Naive thymus-derived CD8-positive, alpha-beta T cell (primary cell): ENCODE data around the gene CCDC112. TPM values are rescaled to one million over a fixed set of nuclear protein-coding genes. Genes with fewer than 3 reads are reported as not detected.

Experiments used
- ATAC-seq, 2 donors: fragments of 150-1000 bp; cut with Tn5 transposase in 1 of 2; sonication (Bioruptor Pico), chemical (Tn5 transposase) in 1 of 2; 1 replicate in 1 of 2; 2 replicates in 1 of 2; pipeline ENCODE4 v1.10.0; 2021; ENCODE audit warnings: mild to moderate bottlenecking in 2 of 2, moderate library complexity in 2 of 2
- POLR2A ChIA-PET: fragments of 350-600 bp; sonication (Branson Sonifier 250); formaldehyde crosslinking; loops from one replicate; lab custom pipeline; 2021; ENCODE audit warnings: antibody characterized with exemption; lab: Charles Lee
- DNase-seq, 10 donors: peaks; one replicate each; pipeline versions ENCODE4 v3.0.0 to v3.0.0-alpha.2; 2020 to 2022
- H3K27ac Mint-ChIP-seq, 10 donors: one replicate each; pipeline ENCODE4 v1.8.0; 2020 to 2022; ENCODE audit warnings: mild to moderate bottlenecking in 10 of 10, mixed read lengths in 10 of 10, moderate library complexity in 4 of 10, inconsistent platforms in 1 of 10
- H3K27me3 Mint-ChIP-seq, 5 donors: one replicate each; pipeline ENCODE4 v1.8.0; 2021 to 2022; ENCODE audit warnings: mixed read lengths in 5 of 5
- H3K36me3 Mint-ChIP-seq, 3 donors: one replicate each; pipeline ENCODE4 v1.8.0; 2020 to 2022; ENCODE audit warnings: mixed read lengths in 3 of 3, mild to moderate bottlenecking in 2 of 3, inconsistent platforms in 1 of 3
- H3K4me1 Mint-ChIP-seq, 4 donors: one replicate each; pipeline ENCODE4 v1.8.0; 2021 to 2022; ENCODE audit warnings: mixed read lengths in 4 of 4
- H3K4me3 Mint-ChIP-seq, 10 donors: one replicate each; pipeline ENCODE4 v1.8.0; 2020 to 2022; ENCODE audit warnings: mild to moderate bottlenecking in 10 of 10, mixed read lengths in 10 of 10, moderate library complexity in 6 of 10, inconsistent platforms in 1 of 10
- H3K9me3 Mint-ChIP-seq, 9 donors: one replicate each; pipeline ENCODE4 v1.8.0; 2020 to 2022; ENCODE audit warnings: mixed read lengths in 9 of 9, mild to moderate bottlenecking in 3 of 9, inconsistent platforms in 1 of 9, moderate library complexity in 1 of 9
- polyA plus RNA-seq, 3 donors: library from polyadenylated mRNA; unstranded; fragments of 300-500 nt; fragmentation: Illumina TruSeq; gene quantifications; one replicate each; pipeline ENCODE4 v1.2.3, GENCODE V29; 2021
- total RNA-seq, 8 experiments: library from RNA in 2 of 8; stranded (reverse) in 2 of 8; gene quantifications; one replicate each; pipeline ENCODE4 v1.2.3 and lab custom pipeline; 2021 to 2026

The CCDC112 gene, protein sequence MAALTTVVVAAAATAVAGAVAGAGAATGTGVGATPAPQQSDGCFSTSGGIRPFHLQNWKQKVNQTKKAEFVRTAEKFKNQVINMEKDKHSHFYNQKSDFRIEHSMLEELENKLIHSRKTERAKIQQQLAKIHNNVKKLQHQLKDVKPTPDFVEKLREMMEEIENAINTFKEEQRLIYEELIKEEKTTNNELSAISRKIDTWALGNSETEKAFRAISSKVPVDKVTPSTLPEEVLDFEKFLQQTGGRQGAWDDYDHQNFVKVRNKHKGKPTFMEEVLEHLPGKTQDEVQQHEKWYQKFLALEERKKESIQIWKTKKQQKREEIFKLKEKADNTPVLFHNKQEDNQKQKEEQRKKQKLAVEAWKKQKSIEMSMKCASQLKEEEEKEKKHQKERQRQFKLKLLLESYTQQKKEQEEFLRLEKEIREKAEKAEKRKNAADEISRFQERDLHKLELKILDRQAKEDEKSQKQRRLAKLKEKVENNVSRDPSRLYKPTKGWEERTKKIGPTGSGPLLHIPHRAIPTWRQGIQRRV
- total RNA-seq (1 to 10 TPM; 6.5 to 7.5 TPM), polyA plus RNA-seq (1 to 10 TPM; 2.8 to 4.5 (median 4.3) TPM), total RNA-seq (lab: John Stamatoyannopoulos, UW) (2.4 to 10.9 (median 7.5) reads per million in 6 experiments)

DNA sequence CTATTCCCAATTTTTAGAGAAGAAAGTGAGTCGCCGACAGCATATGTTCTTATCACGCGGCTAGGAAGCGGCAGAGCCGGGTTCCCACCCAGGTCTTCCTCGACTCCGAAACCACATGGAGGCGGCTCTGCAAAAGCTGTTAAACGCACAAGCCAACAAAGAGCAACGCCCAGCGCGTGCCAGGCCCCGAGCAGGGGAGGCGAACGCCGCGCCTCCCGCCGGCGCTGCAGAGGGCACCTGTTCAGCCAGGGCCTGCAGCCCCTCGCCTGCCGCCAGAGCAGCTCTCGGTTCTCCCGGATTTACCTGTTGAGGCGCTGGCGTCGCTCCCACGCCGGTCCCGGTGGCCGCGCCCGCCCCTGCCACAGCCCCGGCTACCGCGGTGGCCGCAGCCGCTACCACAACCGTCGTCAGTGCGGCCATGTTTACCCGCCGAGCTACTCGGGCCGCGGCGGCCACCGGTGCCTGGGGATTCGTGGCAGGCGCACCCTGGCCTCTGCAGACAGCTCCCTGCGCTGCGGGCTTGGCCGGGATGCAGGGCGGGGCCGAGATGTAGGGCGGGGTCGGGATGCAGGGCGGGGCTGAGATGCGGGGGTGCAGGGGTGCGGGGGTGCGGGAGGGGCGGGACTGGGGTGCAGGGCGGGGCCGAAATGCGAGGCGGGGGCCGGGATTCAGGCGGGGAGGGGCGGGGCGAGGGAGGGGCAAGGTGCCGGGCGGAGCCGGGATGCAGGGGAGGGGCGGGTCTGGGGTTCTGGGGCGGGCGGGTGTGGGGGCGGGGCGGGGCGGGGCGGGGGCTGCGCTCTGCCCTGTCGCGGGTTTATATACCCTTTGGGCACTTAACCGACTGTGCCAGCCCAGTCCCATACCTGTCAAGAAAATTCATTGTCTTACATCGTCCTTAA lies at the start of gene CCDC112:
Gene CCDC112, minus strand, starts transcription at position 531 of the 899 bp plus-strand sequence. Its CDS starts 111 bp downstream, at position 420.
- Mint-ChIP-seq H3K36me3 (peaks cover 0 to 17% (median 11%) of the 10 kb centered on the region in 3 donors), H3K4me3 (peak within 1 kb of the TSS; percentile 70 to 95 (median 89)), H3K27ac (peak within 1 kb of the TSS; percentile 38 to 93 (median 54)), H3K9me3 (peaks cover 0 to 16% (median 7%) of the 10 kb centered on the region in 9 donors), H3K27me3 (peaks cover 0 to 8% (median 0%) of the 10 kb centered on the region in 5 donors), H3K4me1 (peaks cover 3 to 27% (median 12%) of the 10 kb centered on the region in 4 donors)
- DNase-seq (peak; percentile 43 to 86 (median 69)), ATAC-seq (peak; percentile 84 to 87)
- POLR2A ChIA-PET = interaction anchor here (1.2 to 2.9 kb wide), 4 partner anchors 34 to 788 kb away, joined by 4 to 13 read pairs (median 8); partner anchors contain the start of genes AP3S1, ATG12, COMMD10 and FEM1C

DNA sequence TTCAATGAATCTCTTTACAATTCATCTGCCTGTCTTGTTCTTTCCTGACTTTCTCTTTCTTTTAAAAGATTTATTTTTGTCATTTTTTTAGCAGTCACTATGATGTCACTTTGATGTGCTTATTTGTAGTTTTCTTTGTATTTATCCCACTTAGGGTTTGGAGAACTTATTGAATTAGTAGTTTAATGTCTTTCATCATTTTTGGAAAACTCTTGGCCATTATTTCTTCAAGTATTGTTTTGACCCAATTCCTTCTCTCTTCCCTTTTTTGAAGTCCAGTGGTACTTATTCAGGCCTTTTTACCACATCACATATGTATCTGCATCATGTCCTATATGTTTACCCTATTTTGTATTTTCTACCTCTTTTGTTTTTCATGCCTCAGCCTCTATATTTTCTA lies 48.9 kb upstream of the CCDC112 start:
- ATAC-seq (no peak), DNase-seq (no peak)
- Mint-ChIP-seq H3K4me1 (no peaks in the 10 kb centered on the region), H3K27ac (no peak overlapping the region), H3K27me3 (peaks cover 7 to 38% (median 21%) of the 10 kb centered on the region in 5 donors), H3K4me3 (no peak overlapping the region), H3K36me3 (no peaks in the 10 kb centered on the region), H3K9me3 (peaks cover 0 to 6% (median 0%) of the 10 kb centered on the region in 9 donors)
- POLR2A ChIA-PET = no interaction called here

DNA sequence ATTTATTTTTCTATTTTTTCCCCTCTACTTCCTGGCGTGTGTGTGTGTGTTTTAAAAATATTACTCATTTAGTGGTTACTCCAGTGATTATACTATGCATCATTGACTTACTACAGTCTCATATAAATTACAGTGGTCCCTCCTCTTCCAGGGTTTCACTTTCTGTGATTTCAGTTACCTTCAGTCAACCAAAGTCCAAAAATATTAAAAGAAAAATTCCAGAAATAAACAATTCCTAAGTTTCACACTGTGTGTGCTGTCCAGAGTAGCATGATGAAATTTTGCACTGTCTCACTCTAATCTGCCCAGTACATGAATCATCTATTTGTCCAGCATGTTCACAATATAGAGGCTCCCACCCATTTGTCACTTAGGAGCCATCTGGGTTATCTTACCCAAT lies 47.4 kb upstream of the CCDC112 start:
- Mint-ChIP-seq H3K36me3 (no peaks in the 10 kb centered on the region), H3K27ac (no peak overlapping the region), H3K4me1 (no peaks in the 10 kb centered on the region), H3K9me3 (peaks cover 0 to 6% (median 0%) of the 10 kb centered on the region in 9 donors), H3K4me3 (no peak overlapping the region), H3K27me3 (peaks cover 7 to 31% (median 22%) of the 10 kb centered on the region in 5 donors)
- POLR2A ChIA-PET = no interaction called here
- no peak for ATAC-seq
- DNase-seq = no peak

DNA sequence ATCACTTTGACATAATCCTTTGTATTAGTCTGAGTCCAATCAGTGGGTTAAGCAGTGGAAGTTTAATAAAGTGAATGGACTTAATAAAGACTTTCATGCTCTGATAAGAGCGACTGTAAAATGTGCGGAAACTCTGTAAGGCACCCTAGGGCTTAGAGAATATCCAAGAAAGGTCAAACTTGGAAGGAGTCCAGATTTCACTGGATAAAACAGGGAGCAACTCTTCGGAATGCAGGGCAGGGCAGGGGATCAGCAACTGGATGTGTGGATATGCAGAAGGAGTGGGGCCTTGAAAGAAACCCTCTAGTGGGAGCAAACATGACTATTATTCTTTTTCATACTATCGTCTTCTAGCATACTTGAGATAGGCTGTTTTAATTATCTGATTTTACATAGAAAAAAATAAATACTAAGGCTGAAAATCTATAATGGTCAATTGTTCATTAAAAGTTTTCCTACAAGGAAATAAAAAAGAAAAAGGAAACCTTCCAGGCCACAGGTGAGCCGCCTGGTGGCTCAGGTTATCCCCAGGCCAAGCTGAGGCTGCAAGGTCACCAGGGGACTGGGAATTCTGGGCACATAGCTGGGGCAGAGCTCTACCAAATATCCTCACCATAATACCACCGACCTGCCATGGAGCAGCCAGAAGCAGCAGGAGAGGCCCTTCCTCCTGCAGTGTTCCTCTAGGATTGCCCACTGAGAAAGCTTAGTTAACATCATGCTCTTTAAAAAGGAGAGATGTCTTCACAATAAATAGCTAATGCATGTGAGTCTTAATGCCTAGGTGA lies 46.3 kb upstream of the CCDC112 start:
- POLR2A ChIA-PET = no interaction called here
- no peaks in the 10 kb centered on the region for H3K4me1 Mint-ChIP-seq
- no peak for ATAC-seq
- no peak overlapping the region for H3K27ac Mint-ChIP-seq
- H3K4me3 Mint-ChIP-seq = no peak overlapping the region
- H3K9me3 Mint-ChIP-seq = peaks cover 0 to 6% (median 0%) of the 10 kb centered on the region in 9 donors
- no peaks in the 10 kb centered on the region for H3K36me3 Mint-ChIP-seq
- DNase-seq = no peak
- H3K27me3 Mint-ChIP-seq = peaks cover 8 to 35% (median 22%) of the 10 kb centered on the region in 5 donors

DNA sequence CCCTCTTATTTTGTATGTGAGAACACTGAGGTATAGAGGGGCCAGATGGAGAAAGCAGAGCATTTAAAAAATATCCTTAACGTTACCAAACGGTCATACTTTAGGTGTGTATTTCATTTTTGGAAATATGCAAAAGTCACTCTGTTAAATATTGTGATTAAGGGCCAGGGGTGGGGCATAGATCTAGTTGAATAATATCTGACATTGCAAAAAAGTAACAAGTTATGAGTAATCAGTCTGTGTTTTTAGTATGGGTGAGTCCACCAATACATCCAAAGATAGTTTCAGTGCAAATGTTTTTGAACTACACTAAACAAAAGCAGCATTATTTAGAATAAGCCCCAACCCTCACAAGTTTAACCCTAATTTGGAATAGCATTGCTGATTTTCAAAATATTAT lies 45.3 kb upstream of the CCDC112 start:
- Mint-ChIP-seq H3K36me3 (no peaks in the 10 kb centered on the region), H3K9me3 (peaks cover 0 to 6% (median 0%) of the 10 kb centered on the region in 9 donors), H3K4me1 (no peaks in the 10 kb centered on the region), H3K27me3 (peaks cover 8 to 31% (median 16%) of the 10 kb centered on the region in 5 donors), H3K4me3 (no peak overlapping the region), H3K27ac (no peak overlapping the region)
- POLR2A ChIA-PET = no interaction called here
- ATAC-seq = no peak
- no peak for DNase-seq

DNA sequence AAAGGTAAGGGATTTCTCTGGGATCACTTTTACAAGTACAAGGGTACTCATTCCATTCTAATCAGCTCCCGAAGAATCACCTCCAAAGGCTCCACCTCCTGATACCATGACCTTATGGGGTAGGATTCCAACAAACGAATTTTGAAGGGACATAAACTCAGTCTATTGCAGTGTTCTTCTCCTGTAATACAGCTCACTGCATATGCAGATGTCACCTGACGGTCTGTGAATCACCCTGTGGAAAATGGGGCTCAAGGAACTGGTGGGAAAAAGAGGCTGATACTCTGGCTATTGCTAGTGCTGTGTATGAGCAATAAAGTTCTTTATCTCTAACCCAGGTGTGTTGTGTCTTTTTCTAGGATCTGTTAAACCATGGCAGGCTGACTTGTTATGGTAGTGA lies 42.4 kb upstream of the CCDC112 start:
- POLR2A ChIA-PET = no interaction called here
- Mint-ChIP-seq H3K9me3 (no peaks in the 10 kb centered on the region), H3K27ac (no peak overlapping the region), H3K4me1 (no peaks in the 10 kb centered on the region), H3K36me3 (peaks cover 0 to 4% (median 0%) of the 10 kb centered on the region in 3 donors), H3K27me3 (peaks cover 12 to 29% (median 18%) of the 10 kb centered on the region in 5 donors), H3K4me3 (no peak overlapping the region)
- no peak for DNase-seq
- ATAC-seq = no peak

DNA sequence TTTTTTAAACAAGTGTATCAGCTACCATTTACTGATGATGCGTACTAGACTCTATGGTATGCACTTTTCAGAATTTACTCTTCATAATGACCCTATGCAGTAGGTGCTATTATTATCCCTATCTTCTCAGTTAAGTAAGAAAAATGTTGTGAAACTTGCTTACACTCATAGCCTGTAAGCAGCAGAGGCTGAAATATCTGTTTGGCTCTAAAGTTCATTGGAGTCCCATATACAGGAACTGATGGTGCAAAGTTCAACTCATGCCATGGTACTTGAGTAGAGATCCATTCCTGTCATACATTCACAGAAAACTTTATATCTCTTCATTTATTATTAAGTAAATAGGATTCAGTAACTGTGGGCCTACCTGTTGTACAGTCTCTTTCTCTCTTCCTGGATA lies 41.4 kb upstream of the CCDC112 start:
- ATAC-seq (no peak), DNase-seq (no peak)
- peaks cover 0 to 4% (median 0%) of the 10 kb centered on the region in 3 donors for H3K36me3 Mint-ChIP-seq
- no peak overlapping the region for H3K27ac Mint-ChIP-seq
- no peaks in the 10 kb centered on the region for H3K9me3 Mint-ChIP-seq
- H3K4me3 Mint-ChIP-seq = no peak overlapping the region
- peaks cover 12 to 27% (median 15%) of the 10 kb centered on the region in 5 donors for H3K27me3 Mint-ChIP-seq
- POLR2A ChIA-PET = no interaction called here
- H3K4me1 Mint-ChIP-seq = no peaks in the 10 kb centered on the region

DNA sequence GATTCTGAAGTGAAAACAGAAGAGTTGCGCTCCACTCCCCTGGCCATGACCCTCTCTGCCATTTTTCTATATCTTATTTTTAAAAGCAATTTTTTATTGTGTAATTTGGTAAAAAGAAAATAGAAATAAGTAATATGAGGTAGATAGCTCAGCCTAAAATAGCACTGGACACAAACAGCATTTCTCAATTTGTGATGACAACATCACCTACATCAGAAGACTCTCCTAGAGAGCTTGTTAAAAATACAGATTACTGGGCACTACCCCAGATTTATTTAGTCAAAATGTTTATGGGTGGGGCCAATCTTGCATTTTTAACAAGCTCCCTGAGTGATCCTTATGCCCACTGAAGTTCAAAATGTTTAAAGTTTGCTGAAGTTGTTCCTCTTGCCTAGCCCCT lies 40.5 kb upstream of the CCDC112 start:
- POLR2A ChIA-PET = no interaction called here
- Mint-ChIP-seq H3K27ac (no peak overlapping the region), H3K9me3 (no peaks in the 10 kb centered on the region), H3K36me3 (peaks cover 0 to 4% (median 0%) of the 10 kb centered on the region in 3 donors), H3K27me3 (peaks cover 8 to 19% (median 13%) of the 10 kb centered on the region in 5 donors), H3K4me3 (no peak overlapping the region), H3K4me1 (no peaks in the 10 kb centered on the region)
- DNase-seq = no peak
- no peak for ATAC-seq

DNA sequence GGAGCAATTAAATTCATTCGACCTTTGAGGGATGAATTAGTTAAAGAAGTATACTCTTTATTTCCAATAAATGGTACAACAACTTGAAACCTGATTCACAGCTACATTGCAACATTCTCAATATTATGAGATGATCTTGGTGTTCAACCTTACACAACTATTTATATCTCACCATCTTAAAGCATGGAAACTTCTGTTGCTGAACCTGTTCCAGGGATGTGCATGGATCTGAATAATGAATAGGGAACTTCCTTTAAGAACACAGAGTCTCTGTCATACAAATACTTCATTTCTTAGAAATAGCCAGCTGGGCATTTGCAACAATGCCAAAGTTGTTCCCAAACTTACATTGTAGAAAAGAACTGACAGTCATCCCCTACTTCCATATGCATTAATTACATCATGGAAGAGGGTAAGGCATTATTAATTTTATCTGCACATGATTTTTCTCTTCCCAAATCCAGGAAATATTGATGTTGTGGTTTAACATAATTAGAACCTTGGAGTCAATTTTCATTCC lies 39.8 kb upstream of the CCDC112 start:
- DNase-seq (no peak), ATAC-seq (no peak)
- no peak overlapping the region for H3K4me3 Mint-ChIP-seq
- H3K9me3 Mint-ChIP-seq = no peaks in the 10 kb centered on the region
- POLR2A ChIA-PET = no interaction called here
- no peak overlapping the region for H3K27ac Mint-ChIP-seq
- H3K27me3 Mint-ChIP-seq = peaks cover 11 to 19% (median 13%) of the 10 kb centered on the region in 5 donors
- peaks cover 0 to 4% (median 0%) of the 10 kb centered on the region in 3 donors for H3K36me3 Mint-ChIP-seq
- peaks cover 0 to 2% (median 0%) of the 10 kb centered on the region in 4 donors for H3K4me1 Mint-ChIP-seq

DNA sequence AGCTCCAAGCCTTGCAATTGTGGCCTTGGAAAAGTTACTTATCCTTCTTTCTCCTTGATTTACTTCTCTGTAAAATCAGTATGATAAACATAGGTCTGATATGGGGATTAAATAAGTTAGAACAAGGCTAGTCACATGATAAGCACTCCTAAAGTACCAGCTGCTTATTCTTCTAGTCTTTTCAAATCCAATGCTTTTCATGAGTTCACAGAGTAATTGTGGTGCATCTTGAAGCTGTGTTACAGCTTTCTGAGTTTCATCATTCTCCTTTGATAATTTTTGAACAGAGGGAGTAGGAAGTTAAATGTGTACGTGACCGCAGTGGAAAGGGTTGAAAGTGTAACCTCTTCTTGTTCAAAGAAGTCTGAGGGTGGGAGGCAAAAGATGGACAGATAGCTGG lies 38.8 kb upstream of the CCDC112 start:
- no peaks in the 10 kb centered on the region for H3K9me3 Mint-ChIP-seq

DNA sequence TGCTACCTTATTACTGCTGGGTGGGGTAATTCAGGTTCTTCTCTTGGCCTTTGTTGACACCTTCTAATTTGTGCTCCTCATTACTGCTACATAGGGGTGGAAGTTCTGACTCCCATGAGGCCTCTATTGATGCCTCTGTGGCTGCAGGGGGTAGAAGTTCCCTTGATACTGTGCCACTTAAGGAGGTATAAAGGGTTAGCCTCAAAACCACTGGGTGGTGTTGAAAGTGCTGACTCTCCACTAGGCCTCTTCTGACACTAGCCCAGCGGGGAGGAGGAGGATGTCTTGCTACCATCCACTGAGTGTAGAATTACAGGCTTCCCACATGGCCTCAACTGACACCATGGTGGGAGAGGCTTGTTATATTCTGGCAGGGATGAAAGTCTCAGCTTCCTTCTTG lies 36.7 kb upstream of the CCDC112 start:
- H3K27me3 Mint-ChIP-seq = peaks cover 9 to 24% (median 13%) of the 10 kb centered on the region in 5 donors
- POLR2A ChIA-PET = no interaction called here
- H3K4me3 Mint-ChIP-seq = no peak overlapping the region
- ATAC-seq = no peak
- no peak for DNase-seq
- peaks cover 0 to 2% (median 0%) of the 10 kb centered on the region in 4 donors for H3K4me1 Mint-ChIP-seq
- H3K9me3 Mint-ChIP-seq = no peaks in the 10 kb centered on the region
- peaks cover 0 to 4% (median 0%) of the 10 kb centered on the region in 3 donors for H3K36me3 Mint-ChIP-seq
- H3K27ac Mint-ChIP-seq = peak overlapping the region in 1 of 10 donors; percentile 45

More for the DNA sequence above, 38.8 kb upstream of the CCDC112 start:
- Mint-ChIP-seq H3K36me3 (peaks cover 0 to 4% (median 0%) of the 10 kb centered on the region in 3 donors), H3K4me3 (no peak overlapping the region), H3K27me3 (peaks cover 11 to 19% (median 13%) of the 10 kb centered on the region in 5 donors), H3K27ac (no peak overlapping the region), H3K4me1 (peaks cover 0 to 2% (median 0%) of the 10 kb centered on the region in 4 donors)
- DNase-seq (no peak), ATAC-seq (no peak)
- POLR2A ChIA-PET = no interaction called here
